GM20431 (cell line): ENCODE results near the gene MAP2K3.

ENCODE experiments used
- in situ Hi-C: fragments of 300-500 bp; cut with MseI, MboI; formaldehyde crosslinking; loops from one replicate; pipeline ENCODE4 v1.15.0; 2020; ENCODE audit warnings: low sequenced_read_pairs; ENCODE audit not compliant: unreplicated experiment

Gene MAP2K3

DNA sequence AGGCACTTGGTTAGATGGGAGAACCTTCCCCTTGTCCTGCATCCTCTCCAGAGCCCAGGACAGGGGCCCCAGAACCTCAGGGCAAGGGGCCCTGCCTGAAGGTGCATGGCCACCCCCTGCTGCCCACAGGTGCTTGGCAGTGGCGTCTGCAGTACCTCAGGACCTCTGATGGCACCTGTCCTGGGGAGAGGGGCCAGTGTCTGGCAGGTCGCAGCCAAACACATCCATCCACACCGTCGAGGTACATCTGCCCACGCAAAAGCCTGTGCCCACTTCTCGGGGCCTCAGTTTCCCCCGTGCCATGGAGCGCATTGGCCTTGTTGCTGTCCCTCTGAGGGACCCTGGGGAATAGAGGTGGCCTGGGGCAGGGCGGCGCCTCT lies 9.3 kb downstream of the MAP2K3 start:
- in situ Hi-C loops, result loop anchor here (25.0 kb wide), 1 partner anchor 218 kb away; no protein-coding TSS in a partner anchor

DNA sequence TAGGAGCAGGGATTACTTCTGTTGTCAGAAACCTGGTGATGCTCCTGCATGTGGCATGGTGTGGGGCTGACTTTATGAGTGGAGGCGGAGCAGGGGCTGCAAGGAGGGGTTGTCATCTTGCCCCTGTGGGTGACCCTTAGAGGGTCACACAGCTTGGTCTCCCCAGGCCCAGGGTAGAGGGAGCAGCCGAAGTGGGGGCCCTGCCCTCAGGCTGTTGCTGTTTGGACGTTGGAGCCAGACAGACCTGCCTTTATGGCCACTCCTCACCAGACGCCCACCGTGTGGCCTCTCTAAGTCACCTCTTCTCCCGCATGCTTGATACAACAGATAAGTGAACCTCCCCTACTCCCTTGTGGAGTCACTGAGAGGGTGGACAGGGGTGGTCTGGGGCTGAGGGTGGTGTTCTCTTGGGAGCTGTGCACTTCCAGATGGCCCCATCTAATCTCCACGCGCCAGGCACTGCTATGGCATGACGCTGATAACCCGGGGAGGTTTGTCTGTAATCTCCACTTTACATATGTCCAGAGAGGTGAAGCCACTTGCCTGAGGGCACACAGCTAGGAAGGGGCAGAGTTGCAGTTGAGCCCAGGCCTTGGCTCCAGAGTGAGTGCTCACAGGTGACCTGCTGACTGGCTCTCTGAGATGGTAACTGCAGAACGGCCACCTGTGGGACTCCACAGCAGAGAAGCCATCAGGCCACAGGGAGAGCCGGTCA lies 10.0 kb downstream of the MAP2K3 start:
- in situ Hi-C loops, result loop anchor here (25.0 kb wide), 1 partner anchor 218 kb away; no protein-coding TSS in a partner anchor

DNA sequence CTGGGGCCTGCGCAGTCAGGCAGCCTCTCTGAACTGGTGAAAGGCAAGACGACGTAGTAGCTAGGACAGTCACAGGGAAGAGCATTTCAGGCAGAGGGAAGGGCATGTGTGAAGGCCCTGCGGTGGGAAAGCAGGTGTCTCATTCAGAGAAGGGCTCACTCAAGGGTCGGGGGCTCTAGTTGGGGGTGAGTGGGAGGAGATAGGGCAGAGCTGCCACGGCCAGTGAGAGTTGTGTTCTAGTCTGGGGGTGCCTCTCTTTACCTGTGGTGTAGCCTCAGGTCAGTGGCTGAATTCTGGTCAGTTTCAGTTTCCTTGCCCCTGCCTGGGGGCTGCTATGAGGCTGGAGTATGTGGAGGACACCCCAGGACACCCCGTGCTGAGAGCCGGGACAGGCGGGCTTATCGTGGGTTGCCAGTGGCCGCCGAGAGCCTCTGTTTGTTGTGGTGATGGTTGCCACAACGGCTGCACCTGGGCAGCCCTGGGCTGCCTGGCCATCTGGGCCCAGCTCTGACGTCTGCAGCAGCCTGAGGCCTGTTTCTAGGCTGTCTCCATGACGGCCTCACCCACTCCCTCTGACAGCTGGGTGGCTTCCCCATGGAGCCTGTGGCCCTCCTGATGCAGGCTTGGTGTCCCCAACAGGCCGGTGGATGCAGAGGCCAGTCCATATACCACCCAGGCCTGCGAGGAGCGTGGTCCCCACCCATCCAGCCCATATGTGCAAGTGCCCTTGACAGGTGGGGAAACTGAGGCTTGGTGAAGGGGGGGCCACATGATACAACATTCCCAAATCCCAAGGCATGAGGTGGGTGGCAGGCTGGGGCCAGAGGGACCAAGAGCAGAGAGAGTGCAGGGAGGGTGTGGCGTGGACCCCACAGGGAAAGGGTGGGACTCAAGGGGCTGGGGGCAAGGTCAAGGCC lies 10.8 kb downstream of the MAP2K3 start:
- in situ Hi-C loops, result loop anchor here (25.0 kb wide), 1 partner anchor 217 kb away; no protein-coding TSS in a partner anchor

DNA sequence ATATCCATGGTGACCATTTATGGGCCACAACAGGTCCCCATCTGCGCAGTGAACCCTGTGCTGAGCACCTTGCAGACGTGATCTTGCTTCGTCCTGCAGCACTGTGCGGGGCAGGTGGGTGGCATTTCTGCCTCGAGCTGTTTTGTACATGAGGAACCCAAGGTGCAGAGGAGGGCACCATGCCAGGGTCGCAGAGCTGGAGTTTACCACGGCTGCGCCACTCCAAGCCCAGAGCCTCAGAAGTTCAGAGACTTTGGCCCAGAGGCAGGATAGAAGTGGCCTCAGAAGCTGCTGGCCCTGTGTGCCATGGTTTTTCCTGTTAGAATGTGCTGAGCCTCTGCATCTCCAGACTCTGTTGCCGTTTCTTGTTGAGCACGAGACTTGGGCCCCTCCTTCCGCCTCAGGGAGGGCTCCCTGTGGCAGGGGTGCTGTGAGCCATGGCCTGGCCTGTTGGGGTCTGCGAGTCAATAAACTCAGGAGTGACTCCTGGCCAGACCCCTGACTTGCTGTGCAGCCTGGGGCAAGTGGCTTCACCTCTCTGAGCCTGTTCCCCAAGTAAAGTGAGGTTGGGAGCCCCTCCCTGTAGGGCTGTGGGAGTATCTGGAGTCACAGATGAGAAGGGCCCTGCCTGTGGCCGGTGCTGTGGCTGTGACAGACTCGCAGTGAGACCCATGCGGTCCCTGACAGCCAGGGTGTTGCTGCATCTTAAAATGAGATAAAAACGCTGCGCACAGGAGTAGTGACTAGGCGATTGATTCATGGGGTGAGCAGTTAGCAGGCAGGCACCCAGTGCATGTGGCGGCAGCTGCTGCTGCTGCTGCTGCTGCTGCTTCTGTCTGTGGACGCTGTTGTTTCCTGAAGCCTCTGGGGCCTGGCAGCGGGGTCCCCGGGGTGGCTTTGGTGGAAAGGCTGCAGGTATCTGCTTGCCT lies 11.8 kb downstream of the MAP2K3 start:
- in situ Hi-C loops, result loop anchor here (25.0 kb wide), 1 partner anchor 216 kb away; no protein-coding TSS in a partner anchor

DNA sequence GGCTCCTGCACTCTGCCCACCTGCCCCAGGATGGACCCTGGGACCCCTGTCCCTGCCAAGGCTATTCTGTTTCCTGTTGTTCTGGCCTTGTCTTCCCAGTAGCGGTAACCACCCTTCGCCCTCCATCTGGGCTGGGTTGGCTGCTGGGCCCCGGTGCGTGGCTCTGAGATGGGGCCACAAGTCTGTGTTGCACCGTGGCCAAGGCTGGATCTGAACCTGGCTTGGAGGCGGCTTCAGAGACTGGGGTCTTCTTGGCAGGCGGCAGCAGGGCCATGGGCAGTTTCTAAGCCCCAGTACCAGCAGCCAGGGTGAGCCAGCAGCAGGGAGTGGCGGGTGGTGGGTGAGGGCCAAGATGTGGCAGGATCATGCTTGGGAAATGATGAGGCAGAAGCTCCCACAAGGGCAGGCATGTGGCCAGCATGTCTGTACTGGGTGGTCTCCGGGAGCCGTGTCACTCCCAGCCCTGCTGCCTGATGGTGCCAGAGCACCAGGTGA lies 12.6 kb downstream of the MAP2K3 start:
- in situ Hi-C loops, result loop anchor here (25.0 kb wide), 1 partner anchor 215 kb away; no protein-coding TSS in a partner anchor

DNA sequence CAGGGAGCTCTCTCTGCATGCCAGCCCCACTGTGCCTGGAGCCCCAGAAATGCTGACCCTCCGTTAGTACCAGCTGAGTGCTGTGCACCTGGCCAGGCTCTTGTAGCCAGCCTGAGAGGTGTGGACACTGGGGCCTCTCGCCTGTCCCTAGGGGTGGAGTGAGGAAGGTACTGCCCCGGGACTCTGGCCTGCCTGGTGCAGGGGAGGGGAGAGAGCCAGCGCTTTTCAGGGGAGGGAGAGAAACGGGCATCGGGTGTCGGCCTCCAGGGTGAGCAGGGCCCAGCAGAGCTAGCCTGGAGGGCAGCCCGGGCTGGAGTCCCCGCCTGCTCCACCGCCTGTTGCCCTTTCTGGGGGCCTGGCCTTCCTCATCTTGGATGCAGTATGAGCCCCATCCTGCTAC lies 13.1 kb downstream of the MAP2K3 start:
- in situ Hi-C loops, result loop anchor here (25.0 kb wide), 1 partner anchor 215 kb away; no protein-coding TSS in a partner anchor

DNA sequence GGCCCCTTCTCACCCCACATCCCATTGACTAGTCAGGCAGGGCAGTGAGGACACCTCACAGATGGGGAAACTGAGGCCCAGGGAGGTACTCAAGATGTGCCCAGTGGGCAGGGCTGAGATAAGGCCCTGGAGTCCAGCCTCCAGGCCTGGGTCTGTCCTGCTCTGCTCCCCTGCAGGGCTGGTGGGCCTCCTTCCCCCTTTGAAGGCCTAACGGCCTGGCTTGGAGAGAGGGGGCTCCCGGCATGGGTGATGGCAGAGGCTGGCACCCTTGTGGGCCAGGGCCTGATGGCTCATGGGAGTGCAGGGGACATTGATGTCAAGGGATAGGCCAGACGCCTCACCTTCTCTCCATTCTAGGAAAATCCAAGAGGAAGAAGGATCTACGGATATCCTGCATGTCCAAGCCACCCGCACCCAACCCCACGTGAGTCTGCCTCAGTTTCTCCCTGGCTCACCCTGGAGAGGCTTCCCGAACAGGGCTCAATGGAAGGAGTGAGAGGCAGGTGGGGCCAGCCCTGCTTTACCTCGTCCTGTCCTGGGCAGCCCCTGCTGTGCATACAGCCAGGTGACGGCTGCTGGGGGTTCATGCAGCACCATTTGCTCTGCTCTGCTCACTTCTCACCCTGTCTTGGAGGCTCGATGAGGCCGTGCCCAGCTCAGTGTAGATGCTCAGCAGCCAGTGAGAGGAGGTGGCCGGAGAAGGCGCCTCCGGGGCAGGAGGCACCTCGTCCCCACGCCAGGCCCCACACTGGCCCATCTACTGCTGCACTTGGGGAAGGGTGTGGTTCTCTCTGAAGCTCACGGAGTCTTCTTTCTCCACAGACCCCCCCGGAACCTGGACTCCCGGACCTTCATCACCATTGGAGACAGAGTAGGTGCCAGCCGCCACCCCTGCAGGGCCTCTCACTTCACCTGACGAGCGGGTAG lies 13.8 kb downstream of the MAP2K3 start:
- in situ Hi-C loops, result loop anchor here (25.0 kb wide), 1 partner anchor 214 kb away; no protein-coding TSS in a partner anchor

DNA sequence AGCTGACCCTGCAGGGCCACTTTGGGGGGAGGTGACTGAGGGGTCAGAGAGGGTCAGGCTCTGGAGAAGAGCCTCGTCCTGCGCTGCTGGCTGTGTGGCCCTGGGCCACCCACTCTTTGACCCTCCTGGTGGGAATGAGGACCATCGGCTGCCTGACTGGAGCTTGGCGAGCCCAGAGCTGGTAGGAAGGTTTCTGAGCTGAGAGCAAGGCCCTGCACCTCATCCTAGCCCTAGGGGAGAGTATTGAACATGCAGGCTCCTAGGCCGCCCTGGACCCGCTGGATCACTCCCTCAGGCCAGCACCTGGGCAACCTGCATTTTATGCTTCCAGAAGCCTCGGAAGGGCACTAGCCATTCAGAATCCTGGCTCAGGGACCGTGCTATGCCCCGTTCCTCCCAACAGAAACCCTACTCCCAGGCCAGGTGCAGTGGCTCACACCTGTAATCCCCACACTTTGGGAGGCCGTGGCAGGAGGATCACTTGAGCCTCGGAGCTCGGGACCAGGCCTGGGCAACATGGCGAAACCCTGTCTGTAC lies 14.5 kb downstream of the MAP2K3 start:
- in situ Hi-C loops, result loop anchor here (25.0 kb wide), 1 partner anchor 213 kb away; no protein-coding TSS in a partner anchor

DNA sequence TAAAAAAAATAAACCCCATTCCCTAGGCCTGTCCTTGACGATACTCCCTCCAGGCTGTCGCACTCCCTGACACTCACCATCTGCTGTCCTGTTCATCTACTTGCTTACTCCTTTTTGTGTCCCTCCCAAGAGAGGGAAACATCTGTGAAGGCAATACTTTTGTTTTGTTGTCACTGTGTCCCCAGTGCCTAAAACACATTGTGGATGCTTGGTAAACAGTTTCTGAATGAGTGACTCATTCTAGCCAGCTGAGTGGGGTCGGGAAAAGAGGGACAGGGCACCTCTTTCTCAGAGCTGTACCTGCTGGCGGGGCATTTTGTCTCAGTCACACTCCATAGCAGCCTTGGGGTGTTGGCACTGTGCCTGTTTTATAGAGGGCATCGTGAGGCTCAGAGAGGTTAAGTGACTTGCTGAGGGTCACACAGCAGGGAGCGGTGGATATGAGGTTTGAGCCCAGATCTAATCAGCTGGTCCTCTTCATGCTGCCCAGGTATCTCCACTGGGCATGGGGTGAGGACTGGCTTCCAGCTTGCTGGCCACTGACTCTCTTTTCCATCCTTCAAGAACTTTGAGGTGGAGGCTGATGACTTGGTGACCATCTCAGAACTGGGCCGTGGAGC lies 15.6 kb downstream of the MAP2K3 start:
- in situ Hi-C loops, result loop anchor here (25.0 kb wide), 1 partner anchor 212 kb away; no protein-coding TSS in a partner anchor

DNA sequence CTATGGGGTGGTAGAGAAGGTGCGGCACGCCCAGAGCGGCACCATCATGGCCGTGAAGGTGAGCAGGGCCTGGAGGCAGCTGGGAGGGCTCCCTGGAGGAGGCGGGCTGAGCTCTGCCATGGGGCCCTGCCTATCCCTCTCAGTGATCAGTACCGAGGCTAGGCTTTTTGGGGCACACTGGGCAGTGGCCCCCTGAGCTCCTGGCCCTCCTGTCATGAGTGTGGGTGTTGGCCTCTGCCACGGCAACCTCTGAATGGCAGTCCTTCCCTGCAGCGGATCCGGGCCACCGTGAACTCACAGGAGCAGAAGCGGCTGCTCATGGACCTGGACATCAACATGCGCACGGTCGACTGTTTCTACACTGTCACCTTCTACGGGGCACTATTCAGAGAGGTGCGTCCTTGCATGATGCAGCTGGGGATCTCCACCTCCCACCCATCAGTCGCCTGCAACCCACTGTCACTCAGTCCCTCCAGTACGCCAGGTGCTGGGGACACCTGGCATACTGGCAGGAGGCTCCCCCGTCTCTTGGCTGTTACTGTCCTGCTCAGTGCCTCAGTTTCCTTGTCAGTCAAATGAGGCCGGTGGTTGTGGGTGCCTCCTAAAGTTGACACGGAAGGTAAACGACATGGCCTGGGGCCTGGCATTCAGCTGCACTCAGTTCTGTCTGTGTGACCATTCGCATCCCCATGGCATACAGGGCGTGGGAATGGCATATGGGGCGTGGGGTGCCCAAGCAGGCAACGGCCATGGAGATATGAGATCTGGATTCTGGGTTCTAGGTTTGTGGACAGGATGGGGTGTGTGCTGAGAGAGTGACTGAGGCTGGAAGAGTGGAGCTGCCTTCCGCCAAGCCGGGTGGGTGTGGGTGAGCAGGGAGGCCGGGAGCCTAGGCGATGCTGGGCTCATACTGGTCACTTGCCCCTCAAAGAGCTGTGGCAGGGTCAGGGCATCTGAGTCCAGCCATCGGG lies 16.4 kb downstream of the MAP2K3 start:
- in situ Hi-C loops, result no loop called here

DNA sequence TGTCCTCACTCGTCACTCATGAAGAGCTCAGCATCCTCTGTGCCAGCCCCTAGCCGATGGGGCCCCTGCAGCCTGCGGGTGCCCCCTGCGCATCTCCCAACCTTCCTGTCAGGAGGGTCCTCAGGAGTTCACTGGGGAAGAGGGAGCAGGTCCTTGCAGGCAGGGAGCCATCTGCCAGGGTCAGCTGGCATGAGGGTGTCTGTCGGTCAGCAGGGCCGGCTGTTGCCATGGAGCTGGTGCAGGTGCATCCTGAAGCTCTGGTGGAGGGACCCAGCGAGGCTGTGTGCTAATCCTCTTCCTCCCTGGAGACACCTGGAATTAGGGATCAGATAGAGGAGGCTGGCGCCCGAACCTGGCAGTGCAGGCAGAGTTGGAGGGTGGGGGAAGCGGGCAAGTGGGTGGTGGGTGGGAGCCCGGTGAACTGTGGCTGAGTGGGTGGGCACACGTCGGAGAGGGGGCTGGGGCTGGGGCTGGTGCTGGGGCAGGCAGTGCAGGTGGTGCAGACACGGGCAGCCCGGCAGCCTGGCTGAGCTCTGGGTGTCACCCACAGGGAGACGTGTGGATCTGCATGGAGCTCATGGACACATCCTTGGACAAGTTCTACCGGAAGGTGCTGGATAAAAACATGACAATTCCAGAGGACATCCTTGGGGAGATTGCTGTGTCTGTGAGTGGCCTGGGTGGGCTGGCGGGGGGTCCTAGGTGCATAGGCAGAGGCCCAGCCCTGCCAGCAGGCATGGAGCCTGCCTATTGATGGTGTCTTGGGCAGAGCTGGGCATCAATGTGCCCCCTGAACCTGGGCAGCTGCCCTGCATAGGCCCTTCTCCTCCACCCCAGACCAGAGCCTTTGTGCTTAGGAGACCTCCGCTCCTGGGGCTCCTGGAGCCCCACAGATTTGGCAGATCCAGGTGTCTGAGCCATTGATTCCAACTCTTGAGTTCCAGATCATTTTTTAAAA lies 17.4 kb downstream of the MAP2K3 start:
- in situ Hi-C loops, result no loop called here

DNA sequence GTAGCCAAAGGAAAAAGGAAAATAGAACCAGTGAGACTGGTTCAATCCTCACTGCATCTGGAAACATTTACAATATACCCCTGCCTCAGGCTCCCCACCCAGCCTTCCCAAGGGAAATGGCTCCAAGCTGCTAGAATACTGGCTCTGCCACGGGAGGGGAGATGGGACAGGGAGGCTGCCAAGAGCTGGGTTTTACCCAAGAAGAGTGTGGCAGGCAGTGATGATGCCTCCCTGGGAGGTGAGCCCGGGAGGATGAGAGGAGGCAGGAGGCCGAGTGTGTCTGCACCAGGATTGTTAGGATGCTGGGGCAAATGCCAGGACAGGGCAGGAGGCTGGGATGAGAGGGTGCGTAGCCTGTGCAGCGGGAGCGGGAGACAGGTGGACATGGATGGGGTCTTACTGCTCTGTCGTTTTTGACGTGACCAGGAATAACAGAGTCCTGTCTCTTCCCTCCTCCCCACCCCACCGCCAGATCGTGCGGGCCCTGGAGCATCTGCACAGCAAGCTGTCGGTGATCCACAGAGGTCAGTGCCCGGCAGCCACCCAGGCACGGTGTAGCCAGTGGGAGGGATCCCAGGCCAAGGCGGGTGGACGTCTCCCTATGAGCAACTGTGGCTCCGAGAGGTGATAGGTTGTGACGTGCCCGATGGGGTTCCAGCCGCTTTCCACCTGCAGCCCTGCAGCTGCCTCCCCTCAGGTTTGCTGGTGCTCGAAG lies 18.4 kb downstream of the MAP2K3 start:
- in situ Hi-C loops, result no loop called here

DNA sequence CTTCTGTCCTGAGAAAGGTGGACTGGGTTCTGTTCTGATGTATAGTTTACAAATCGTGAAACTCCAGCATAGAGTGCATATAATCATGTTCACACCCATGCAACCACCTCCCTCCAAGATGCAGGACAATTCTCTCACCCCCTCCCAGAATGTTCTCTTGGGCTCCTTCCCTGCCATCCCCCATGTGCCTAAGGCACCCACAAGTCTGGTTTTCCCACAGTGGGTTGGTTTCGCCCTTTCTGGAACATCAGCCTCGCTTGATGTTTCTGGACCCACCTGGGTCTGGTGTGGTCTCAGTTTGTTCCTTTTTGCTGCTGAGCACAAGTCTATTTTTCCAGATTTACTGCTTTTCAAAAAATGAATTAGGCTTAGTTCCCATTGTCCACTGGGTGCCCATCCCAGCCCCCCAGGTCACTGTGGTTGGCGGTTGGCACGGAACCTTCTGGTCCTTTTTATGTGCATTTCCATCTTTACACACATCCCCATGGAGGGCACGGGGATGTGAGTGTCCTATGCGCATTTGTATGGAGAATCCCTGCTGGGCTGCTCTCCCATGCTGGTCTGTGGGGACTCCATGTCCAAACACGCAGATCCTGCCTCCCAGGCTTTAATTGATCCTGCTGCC lies 19.0 kb downstream of the MAP2K3 start:
- in situ Hi-C loops, result no loop called here

DNA sequence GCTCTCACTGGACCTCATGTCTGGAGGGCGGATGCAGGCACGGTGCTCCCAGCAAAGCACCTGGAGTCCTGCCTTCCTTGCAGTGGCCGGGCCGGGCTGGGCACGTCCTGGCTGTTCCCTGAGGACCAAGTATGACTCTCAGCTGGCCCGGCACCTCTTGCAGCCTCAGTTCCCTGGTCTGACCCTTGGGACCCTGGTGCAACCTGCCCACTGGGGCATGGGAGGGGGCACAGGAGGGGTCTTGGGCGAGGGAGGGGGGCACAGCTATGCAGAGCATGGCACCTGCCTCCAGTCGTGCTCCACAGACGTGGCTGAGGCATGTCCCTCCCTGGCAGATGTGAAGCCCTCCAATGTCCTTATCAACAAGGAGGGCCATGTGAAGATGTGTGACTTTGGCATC lies 19.6 kb downstream of the MAP2K3 start:
- in situ Hi-C loops, result no loop called here
